Stimulated activated CD8-positive, alpha-beta memory T cell treated with anti-CD3 and anti-CD28 coated beads, Interleukin-4, amount 100 ng/mL, for 48 hours (primary cell): ENCODE measurements around the gene IMMP1L.
"Not testable (repeated sequence)": the region's sequence is repeated elsewhere in the genome, so short reads cannot be mapped to it uniquely, and the experiment has no call there.

ENCODE experiments used
- DNase-seq: peaks from one replicate; pipeline ENCODE4 v3.0.0-alpha.2; 2020

IMMP1L gene

GRCh38 chr11:31509429-31510345 lies at the start of gene IMMP1L, which contains the start of gene ELP4:
Gene IMMP1L (minus strand): TSS chr11:31509622. CDS start chr11:31463276, 46,346 bp downstream.
Gene ELP4 (plus strand): TSS chr11:31509767. CDS start chr11:31509785, 18 bp downstream.
- DNase-seq: peak; percentile 95

DNA sequence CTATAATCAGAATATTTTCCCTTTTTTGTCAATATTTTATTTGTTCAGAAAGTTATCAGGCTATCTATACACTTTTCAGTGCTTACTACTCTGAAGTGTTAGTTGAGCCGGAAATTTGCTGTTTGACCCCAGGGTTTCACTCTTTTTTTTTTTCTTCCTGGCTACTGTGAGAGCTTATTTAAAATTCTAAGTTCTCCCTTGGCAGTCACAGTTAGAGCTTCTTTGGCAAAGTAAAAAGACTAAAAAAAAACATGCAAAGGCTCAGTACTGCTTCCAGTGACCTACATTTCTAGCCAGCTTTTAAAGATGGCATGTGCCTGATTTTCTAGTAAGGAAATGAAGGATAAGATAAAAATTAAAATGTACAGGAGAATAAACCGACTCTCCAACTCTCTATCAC lies 48.6 kb upstream of the IMMP1L start:
- DNase-seq: no peak

GRCh38 chr11:31555938-31556337 lies 46.5 kb upstream of the IMMP1L start:
- no peak for DNase-seq

DNA sequence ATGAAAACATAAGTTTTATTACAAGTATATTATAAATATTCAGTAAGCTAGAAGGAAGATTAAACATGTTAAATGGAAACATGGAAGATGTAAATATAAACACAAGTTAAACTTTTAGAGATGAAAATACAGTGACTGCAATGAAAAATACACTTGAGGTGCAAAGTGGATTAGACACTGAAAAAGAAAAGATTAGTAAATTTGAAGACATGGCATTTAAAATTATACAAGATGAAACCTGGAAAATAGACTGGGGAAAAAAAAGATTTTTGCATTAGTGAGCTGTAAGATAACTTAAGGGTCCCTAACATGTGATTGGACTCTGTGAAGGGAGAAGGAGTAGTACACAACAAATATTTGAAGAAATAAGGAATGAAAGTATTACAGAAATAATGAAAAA lies 33.4 kb upstream of the IMMP1L start:
- DNase-seq: no peak

GRCh38 chr11:31535479-31535878 lies 26.1 kb upstream of the IMMP1L start:
- no peak for DNase-seq

DNA sequence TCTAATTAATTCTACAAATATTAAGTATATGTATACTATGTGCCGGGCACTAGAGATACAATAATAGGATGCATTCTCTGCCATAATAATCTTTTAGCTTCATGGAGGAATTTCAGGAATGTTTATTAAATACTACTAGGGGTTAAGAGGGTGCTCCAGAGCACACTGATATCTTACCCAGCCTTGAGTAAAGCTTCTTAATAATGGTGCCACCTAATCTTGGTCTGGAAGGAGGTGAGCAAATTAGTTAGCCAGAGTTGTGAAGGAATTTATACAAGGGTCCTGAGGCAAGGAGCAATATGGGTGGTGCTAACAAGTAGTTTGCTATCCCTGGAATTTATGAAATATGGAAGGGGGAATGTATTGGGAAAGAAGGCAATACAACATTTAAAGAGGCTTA lies 21.9 kb upstream of the IMMP1L start:
- no peak for DNase-seq

- DNase-seq: no peak
Observed at GRCh38 chr11:31529701-31530100, 20.3 kb upstream of the IMMP1L start.

DNA sequence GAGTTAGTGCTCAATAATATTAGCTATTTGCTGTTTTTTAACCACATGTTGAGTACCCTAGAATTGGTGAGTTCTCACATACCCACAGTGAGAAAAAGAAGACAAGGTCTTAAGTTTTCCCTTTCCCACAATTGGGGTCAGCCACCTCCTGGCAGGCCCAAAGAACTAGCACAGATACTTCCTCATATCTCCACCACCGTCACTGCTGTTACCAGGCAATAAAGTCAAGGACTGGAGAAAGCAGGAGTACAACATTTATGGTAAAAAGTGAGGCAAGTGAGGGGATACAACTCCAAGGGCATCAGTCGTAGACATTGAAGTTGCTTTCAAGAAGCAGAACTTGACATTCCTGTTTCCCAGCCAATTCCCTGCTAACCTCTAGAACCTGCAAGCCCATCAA lies 19.8 kb upstream of the IMMP1L start:
- no peak for DNase-seq

DNA sequence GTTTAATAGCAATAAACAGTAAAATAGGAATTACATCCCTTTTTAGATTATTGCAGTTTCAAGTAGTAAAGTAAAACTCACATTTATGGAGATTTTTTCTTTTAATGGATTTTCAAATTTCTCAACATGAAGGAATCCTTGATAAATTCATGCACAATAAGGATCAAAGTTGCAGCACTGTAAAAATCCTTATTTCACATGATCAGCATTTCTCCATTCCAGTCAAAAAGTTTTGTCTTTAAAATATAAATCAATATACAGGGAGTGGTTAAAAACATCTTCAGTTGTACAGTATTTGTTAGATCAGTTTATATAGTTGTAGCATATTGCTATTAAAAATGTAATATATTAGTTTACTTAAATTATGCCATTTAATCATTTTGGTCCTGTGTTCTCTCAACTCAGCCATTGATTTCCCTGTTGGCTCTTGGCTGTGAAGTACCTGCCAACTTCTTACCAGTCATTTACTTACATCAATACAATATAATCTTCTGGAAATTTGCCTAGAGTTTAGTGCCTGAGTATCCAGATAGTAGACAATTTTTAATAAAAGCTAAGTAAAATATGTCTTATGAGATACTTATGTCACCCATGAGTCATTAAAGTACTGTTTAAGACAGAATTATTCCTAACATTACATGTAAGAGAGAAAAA lies 12.2 kb upstream of the IMMP1L start:
- no peak for DNase-seq

GRCh38 chr11:31512117-31512516 lies 2.7 kb upstream of the IMMP1L start:
- no peak for DNase-seq

GRCh38 chr11:31509051-31509428 lies 382 bp downstream of the IMMP1L start:
- no peak for DNase-seq

GRCh38 chr11:31500560-31500959 lies 8.9 kb downstream of the IMMP1L start:
- no peak for DNase-seq

- no peak for DNase-seq
Observed at GRCh38 chr11:31499576-31500178, 9.7 kb downstream of the IMMP1L start.

GRCh38 chr11:31493762-31494161 lies 15.7 kb downstream of the IMMP1L start:
- not testable (repeated sequence) for DNase-seq

DNA sequence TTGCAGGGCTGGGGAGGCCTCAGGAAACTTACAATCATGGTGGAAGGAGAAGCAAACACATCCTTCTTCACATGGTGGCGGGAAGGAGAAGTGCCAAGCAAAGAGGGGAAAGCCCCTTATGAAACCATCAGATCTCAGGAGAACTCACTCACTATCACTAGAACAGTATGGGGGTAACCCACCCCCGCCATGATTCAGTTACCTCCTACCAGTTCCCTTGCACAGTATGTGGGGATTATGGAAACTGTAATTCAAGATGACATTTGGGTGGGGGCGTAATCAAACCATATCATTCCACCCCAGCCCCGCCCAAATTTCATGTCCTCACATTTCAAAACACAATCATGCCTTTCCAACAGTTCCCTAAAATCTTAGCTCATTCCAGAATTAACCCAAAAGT lies 16.2 kb downstream of the IMMP1L start:
- no peak for DNase-seq

GRCh38 chr11:31492320-31492913 lies 17.0 kb downstream of the IMMP1L start:
- DNase-seq: no peak

DNA sequence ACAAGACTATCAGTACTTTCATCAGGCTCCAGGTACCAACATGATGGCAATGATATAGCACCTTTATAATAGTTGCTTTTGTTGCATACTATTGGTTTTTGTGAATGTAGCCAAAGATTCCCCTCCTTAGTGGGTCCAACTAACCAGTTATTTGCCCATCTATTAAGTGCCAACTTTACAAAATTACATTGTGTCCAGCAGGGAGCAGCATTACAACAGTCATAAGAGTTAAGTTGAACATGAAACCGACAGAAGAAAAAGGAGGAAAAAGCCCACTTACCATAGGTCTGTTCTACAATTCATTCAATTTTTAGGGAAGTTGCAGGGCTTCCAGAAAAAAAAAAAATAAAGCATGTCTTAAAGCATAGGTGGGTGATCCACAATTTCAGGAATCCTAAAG lies 21.6 kb downstream of the IMMP1L start:
- no peak for DNase-seq

DNA sequence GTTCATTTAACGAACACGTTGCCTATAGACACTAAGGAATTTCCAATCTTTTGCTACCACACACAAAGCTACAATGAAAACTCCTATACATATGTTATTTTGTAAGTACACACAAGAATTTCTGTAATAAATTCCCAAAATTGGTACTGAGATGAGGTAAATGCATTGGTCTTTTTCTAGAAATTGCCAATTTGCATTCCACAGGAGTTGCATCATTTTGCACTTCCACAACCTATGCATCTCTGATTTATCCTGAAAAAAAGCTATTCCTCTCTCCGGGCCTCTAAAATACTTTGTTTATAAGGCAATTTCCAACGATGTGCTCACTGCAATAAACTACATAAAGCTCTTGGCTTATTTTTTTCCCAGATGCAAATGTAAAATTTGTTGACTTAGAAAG lies 24.9 kb downstream of the IMMP1L start:
- DNase-seq: no peak

- DNase-seq: no peak
Observed at GRCh38 chr11:31480930-31481329, 28.5 kb downstream of the IMMP1L start.

GRCh38 chr11:31479066-31479465 lies 30.4 kb downstream of the IMMP1L start:
- no peak for DNase-seq

DNA sequence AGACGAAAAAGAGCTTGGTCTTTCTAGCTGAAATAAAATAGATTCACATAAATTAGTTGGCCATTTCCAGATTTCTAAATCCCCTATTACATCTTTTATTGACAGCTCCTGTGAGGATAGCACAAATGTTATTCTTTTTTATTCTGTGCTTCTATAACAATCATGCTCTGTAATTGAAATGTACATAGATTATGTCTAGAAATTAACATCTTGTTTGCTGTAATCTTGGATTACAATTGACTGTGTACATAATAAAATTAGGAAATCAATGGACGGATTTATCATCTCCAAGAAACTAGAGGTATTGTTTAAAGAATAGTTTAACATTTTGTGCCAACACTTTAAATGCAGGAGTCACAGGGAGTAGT lies 31.2 kb downstream of the IMMP1L start:
- no peak for DNase-seq

GRCh38 chr11:31477528-31478222 lies 31.7 kb downstream of the IMMP1L start:
- no peak for DNase-seq

DNA sequence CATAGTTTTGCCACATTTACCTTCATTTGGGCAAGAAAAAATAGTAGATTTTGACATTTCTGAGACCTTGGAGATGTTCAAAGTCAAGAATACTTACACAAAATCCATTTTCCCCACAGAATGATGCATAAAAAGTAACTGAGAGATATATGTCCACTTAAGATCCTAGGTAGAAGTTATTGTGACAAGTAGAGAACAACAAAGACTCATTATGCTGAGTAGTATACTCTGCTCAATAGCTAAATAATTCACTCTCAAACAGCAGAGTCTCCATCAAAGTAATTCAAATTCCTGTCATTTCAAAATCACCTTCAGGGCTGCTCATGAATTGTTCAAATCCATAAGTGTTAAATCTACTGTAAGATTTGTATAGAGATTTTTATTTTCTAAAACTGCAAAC lies 35.3 kb downstream of the IMMP1L start:
- DNase-seq: no peak
